Mucosa of descending colon (tissue), 3 donors: ENCODE results near the gene DCTN3. TPM values are rescaled to one million over a fixed set of nuclear protein-coding genes. Genes with fewer than 3 reads are reported as not detected.

Source experiments
- ATAC-seq: fragments of 200-7000 bp; cut with Tn5 transposase; one replicate; pipeline ENCODE4 v1.9.1; 2020; ENCODE audit warnings: mild to moderate bottlenecking, moderate library complexity
- DNase-seq, 3 donors: peaks; one replicate each; pipeline ENCODE4 v3.0.0-alpha.2; 2020
- H3K36me3 ChIP-seq: fragments of 200-600 bp; one replicate; pipeline ENCODE4 v1.8.0; 2021; ENCODE audit warnings: low read depth, mild to moderate bottlenecking
- H3K4me1 ChIP-seq: fragments of 200-600 bp; one replicate; pipeline ENCODE4 v1.8.0; 2021; ENCODE audit warnings: low read depth, mild to moderate bottlenecking
- H3K4me3 ChIP-seq: fragments of 200-600 bp; one replicate; pipeline ENCODE4 v1.8.0; 2021; ENCODE audit warnings: mild to moderate bottlenecking
- H3K9me3 ChIP-seq: fragments of 200-600 bp; one replicate; pipeline ENCODE4 v1.8.0; 2021; ENCODE audit warnings: mild to moderate bottlenecking
- intact Hi-C, 2 donors: fragments of 100-400 bp; cut with DNase I in 1 of 2; cut with micrococcal nuclease in 1 of 2; formaldehyde crosslinking; loops; one replicate each; pipeline versions ENCODE4 v1.11.0 to v1.11.1; 2022; cut with DNase I, micrococcal nuclease
- total RNA-seq, 3 donors: library from RNA; stranded (reverse); fragmentation: NEBNext Ultra II Directional in 2 of 3; extraction: Animal tissue kit (Norgen Biotek cat#: 25700) in 2 of 3; gene quantifications; one replicate each; pipeline versions ENCODE4 v1.2.1 to v1.2.4, GENCODE V29; 2021 to 2023
- TF ChIP-seq, protein P1 (sequence below): fragments of 200-600 bp; IDR thresholded peaks from one replicate; pipeline ENCODE4 v1.8.0; 2022; ENCODE audit warnings: antibody characterized with exemption, mild to moderate bottlenecking
- donor health status: DM: no; HTN: no; CAD: no; lungs with moderate emphysema.
- donor health status: DM: no; HTN: no; CAD: no.
- donor health status: DM: no; HTN: yes; CAD: no.

DCTN3 gene
- total RNA-seq, 3 donors from 2014 or later = 64.4 to 67.1 (median 64.7) TPM

DNA sequence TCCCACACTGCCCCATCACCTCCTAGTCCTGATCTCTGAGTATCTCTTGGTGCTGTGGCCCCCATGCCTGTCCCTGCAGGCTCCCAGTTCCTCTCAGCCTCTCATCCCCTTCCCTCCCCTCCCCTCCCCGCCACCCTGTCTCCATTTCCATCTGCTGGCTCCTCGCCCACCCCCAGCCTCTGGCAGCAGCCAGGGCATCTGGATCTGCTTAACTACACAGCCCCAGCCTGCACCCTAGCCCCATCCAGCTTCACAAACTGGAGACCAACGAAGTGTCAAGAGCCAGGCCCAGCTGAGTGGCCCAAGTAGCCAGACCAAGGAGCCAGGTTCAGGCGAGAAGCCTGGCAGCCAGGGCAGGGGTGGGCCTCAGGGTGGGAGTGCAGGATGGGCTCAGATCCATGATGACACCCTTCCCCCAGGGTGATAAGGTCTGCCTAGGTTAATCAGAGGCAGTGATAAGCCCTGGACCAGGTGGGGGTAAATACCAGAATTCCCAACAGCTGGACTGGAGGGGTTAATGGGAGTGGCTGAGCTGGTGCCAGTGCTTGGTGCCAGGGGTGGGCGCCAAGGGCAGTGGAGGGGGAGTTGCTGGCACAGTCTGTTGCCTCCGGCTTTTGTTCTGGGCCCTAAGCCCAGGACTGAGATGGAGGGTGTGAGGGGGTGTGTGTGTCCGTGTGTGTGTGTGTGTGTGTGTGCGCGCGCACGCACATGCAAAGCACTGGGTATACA is 34.2 kb upstream of the DCTN3 start:
- Histone ChIP-seq H3K4me3 (no peak overlapping the region), H3K9me3 (no peaks in the 10 kb centered on the region), H3K36me3 (no peaks in the 10 kb centered on the region), H3K4me1 (peaks cover 18% of the 10 kb centered on the region)
- intact Hi-C loops = no loop called here
- TF ChIP-seq, protein P1, sequence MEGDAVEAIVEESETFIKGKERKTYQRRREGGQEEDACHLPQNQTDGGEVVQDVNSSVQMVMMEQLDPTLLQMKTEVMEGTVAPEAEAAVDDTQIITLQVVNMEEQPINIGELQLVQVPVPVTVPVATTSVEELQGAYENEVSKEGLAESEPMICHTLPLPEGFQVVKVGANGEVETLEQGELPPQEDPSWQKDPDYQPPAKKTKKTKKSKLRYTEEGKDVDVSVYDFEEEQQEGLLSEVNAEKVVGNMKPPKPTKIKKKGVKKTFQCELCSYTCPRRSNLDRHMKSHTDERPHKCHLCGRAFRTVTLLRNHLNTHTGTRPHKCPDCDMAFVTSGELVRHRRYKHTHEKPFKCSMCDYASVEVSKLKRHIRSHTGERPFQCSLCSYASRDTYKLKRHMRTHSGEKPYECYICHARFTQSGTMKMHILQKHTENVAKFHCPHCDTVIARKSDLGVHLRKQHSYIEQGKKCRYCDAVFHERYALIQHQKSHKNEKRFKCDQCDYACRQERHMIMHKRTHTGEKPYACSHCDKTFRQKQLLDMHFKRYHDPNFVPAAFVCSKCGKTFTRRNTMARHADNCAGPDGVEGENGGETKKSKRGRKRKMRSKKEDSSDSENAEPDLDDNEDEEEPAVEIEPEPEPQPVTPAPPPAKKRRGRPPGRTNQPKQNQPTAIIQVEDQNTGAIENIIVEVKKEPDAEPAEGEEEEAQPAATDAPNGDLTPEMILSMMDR = no peak
- ATAC-seq = no peak
- peak in 1 of 3 donors; percentile 50 for DNase-seq

DNA sequence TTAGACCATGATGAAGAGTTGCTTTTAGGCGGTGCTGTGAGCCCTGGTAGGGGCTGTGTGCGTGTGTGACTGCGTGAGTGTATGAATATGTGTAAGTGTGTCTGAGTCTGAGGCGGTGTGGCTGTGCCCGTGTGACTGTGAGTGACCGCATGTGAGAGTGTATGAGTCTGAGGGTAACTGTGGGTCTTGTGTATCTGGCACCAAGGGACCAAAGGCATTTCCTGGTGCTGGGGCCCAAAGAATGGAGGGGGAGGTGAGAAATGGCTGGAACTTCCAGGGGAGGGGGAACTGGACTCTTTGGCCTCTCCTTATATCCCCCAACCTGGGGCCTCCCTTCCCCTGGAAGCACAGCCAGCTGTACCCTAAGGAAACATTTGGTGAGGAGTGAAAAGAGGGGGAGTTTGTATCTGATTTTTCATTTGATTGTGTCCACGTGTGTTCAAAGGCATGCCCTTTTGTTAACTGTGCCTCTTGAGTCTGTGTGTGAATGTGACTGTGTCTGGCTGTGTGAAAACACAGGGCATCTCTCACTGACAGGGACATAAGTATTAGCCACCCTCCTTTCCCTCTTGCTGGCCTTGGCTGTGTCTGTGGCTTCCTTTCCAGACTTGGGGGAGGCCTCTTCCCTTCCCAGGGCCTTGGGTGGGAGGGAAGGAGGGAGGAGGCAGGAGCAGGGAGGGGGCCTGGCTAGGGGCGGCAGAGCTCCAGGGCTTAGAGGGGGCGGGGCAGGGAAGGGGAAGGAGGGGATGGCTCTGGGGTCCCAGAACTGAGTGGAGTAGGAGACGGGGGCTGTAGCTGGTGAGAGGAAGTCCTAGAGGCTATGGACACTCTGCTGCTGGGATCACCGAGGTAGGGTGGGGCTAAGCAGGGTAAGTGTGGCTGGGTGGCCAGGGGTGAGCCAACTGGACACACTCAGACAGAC is 33.1 kb upstream of the DCTN3 start:
- TF ChIP-seq, protein P1 = no peak
- no peak for ATAC-seq
- DNase-seq = peak in 1 of 3 donors; percentile 36
- Histone ChIP-seq H3K4me1 (peaks cover 17% of the 10 kb centered on the region), H3K4me3 (no peak overlapping the region), H3K36me3 (no peaks in the 10 kb centered on the region), H3K9me3 (no peaks in the 10 kb centered on the region)
- intact Hi-C loops = no loop called here

DNA sequence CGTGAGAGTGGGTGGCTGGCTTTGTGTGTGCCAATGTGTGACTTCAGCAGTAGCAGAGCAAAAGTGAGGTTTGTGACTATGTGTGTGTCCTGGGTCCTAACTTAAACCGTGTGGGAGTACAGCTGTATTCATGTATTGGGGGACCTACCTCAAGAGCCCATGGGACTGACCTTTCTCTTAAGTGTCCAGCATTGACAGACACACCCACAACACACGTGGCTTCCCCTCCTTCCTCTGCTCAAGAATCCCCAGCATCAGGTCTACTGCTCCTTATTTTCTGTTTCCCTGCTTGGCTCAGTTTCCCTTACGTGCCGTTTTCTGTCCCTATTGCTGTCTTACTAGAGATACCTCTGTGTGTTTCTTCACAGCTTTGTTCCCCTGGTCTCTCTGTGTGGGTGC is 32.3 kb upstream of the DCTN3 start:
- no peaks in the 10 kb centered on the region for H3K36me3 ChIP-seq
- peaks cover 25% of the 10 kb centered on the region for H3K4me1 ChIP-seq
- intact Hi-C loops = no loop called here
- no peak overlapping the region for H3K4me3 ChIP-seq
- H3K9me3 ChIP-seq = no peaks in the 10 kb centered on the region
- no peak for DNase-seq
- ATAC-seq = no peak
- TF ChIP-seq, protein P1 = no peak

DNA sequence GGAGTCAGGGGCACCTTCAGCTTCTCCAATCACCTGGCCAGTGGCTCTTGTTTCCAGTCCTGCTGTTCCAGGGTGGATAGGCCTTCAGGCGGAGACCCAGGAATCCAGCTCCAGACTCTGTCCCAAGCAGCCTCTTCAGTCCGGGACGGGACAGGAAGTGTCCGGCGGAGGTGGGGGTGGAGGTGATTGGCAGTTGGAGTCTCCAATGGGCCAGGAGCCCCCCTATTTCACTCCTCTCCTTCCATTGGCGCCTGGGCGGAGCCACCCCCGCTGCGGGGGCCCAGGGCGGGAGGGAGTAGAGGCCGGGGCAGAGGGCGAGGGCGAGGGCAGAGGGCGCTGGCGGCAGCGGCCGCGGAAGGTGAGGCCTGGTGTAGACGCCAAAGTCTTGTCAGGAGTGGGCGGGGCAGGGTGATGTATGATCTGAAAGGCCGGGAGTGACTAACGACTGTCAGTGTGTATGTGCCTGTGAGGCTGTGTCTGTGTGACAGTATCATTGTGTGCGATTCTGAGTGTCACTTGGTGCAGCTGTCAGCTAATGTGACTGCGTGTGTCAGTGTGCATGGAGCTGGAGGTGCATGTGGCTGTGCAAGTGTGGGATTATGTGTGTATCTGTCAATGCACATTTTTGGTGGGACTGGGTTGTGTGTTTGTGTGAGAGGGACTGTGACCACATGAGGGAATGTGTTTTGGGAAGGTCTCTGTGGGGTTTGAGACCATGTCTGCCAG is 31.7 kb upstream of the DCTN3 start, which contains the start of gene IL11RA:
TSS of gene IL11RA (plus strand) at position 310 of the 726 bp plus-strand sequence. CDS start 3,033 bp downstream, outside the sequence.
- Histone ChIP-seq H3K4me1 (peaks cover 29% of the 10 kb centered on the region), H3K4me3 (peak within 1 kb of the TSS; percentile 3), H3K36me3 (no peaks in the 10 kb centered on the region), H3K9me3 (no peaks in the 10 kb centered on the region)
- ATAC-seq (peak; percentile 92), DNase-seq (peak; percentile 91 to 92 (median 92))
- intact Hi-C loops = no loop called here
- TF ChIP-seq, protein P1 = no peak

DNA sequence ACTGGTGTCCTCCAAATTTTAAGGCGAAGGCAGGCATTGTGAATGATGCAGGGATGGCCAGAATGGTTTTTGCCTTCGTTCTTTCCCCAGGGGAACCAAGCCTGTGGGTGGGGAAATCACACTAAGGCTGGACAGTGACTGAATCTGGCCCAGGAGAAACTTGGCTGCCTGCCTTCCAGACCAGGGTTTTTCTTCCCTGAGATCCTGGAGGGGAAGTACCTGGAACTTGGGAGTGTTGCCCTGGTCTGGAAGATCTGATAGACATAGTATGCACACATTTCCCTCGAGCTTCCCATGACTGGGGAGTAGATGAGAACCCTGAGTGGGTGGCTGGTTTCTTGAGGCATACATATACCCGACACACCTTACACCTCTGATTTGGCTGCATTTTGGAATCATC is 31.0 kb upstream of the DCTN3 start:
- H3K9me3 ChIP-seq = no peaks in the 10 kb centered on the region
- intact Hi-C loops = no loop called here
- ATAC-seq (peak; percentile 0), DNase-seq (peak in 2 of 3 donors; percentile 49 to 59)
- no peak overlapping the region for H3K4me3 ChIP-seq
- TF ChIP-seq, protein P1 = no peak
- H3K4me1 ChIP-seq = peaks cover 29% of the 10 kb centered on the region
- no peaks in the 10 kb centered on the region for H3K36me3 ChIP-seq
